ENCODE data around the gene WBP2. TPM values are rescaled to one million over a fixed set of nuclear protein-coding genes. Genes with fewer than 3 reads are reported as not detected.

WBP2 gene
- total RNA-seq, 2 experiments from 2014 or later = 29.9 to 117 TPM

- peak overlapping the region; percentile 82 for H3K27ac ChIP-seq (ENCODE audit: low read depth, low read length, poor library complexity, severe bottlenecking)
Measured at GRCh38 chr17:75875940-75876189, 20.7 kb upstream of the WBP2 start.

GRCh38 chr17:75875182-75875939 lies 20.2 kb upstream of the WBP2 start:
- Histone ChIP-seq H3K27ac (ENCODE audit: low read depth, low read length, poor library complexity, severe bottlenecking) (peak overlapping the region; percentile 82), H3K4me3 (ENCODE audit: low read depth, low read length, poor library complexity, severe bottlenecking) (peak overlapping the region; percentile 71), H3K4me1 (ENCODE audit: insufficient read depth, low read length, poor library complexity, severe bottlenecking) (peaks cover 41% of the 10 kb centered on the region), H3K9me3 (ENCODE audit: low read length) (no peaks in the 10 kb centered on the region), H3K4me2 (ENCODE audit: low read length) (peak overlapping the region; percentile 91), H3K79me2 (ENCODE audit: insufficient read depth, low read depth, low read length) (no peaks in the 10 kb centered on the region), H3K36me3 (ENCODE audit: insufficient read depth, low read length) (0 out of 2 replicates have a peak, but pooled peaks cover 7% of the 10 kb centered on the region), H2AFZ (ENCODE audit: low read length) (peak overlapping the region; percentile 70), H3K9me2 (ENCODE audit: insufficient read depth, low read length) (no peaks in the 10 kb centered on the region), H4K20me1 (ENCODE audit: insufficient read depth, low read length) (no peaks in the 10 kb centered on the region)
- no peak for TF ChIP-seq CTCF (conservative IDR thresholded peaks at IDR 0.05; ENCODE audit: low read length)
- no peak for TF ChIP-seq EZH2phosphoT487 (IDR thresholded peaks at IDR 0.05; ENCODE audit: borderline replicate concordance, low read depth, low read length)
- DNase-seq (ENCODE audit: low spot score) = no peak
- ChIA-PET CTCF (ENCODE audit: unreplicated experiment) (interaction anchor here (0.6 to 1.3 kb wide), 11 partner anchors 11 to 625 kb away, joined by 3 to 17 read pairs (median 4); no protein-coding TSS in a partner anchor), POLR2A (interaction anchor here (0.6 to 3.5 kb wide), 13 partner anchors 8 to 892 kb away, joined by 3 to 28 read pairs (median 5); partner anchors contain the start of gene WBP2)
- BruUV-seq (replicated peaks) = no TSS peak
- intact Hi-C loops (cut with micrococcal nuclease; ENCODE audit: unreplicated experiment) = no loop called here

More at GRCh38 chr17:75875940-75876189, 20.7 kb upstream of the WBP2 start:
- no peaks in the 10 kb centered on the region for H3K9me3 ChIP-seq (ENCODE audit: low read length)
- CTCF ChIA-PET (ENCODE audit: unreplicated experiment) = interaction anchor here (0.6 to 1.3 kb wide), 9 partner anchors 11 to 625 kb away, joined by 3 to 6 read pairs (median 4); no protein-coding TSS in a partner anchor
- peak overlapping the region; percentile 71 for H3K4me3 ChIP-seq (ENCODE audit: low read depth, low read length, poor library complexity, severe bottlenecking)
- H3K4me2 ChIP-seq (ENCODE audit: low read length) = peak overlapping the region; percentile 91
- POLR2A ChIA-PET = interaction anchor here (0.6 to 3.5 kb wide), 12 partner anchors 9 to 892 kb away, joined by 3 to 28 read pairs (median 5); partner anchors contain the start of gene WBP2
- no peaks in the 10 kb centered on the region for H3K9me2 ChIP-seq (ENCODE audit: insufficient read depth, low read length)
- no peak for DNase-seq (ENCODE audit: low spot score)
- TF ChIP-seq CTCF (conservative IDR thresholded peaks at IDR 0.05; ENCODE audit: low read length) (no peak), EZH2phosphoT487 (IDR thresholded peaks at IDR 0.05; ENCODE audit: borderline replicate concordance, low read depth, low read length) (no peak)
- peak overlapping the region; percentile 70 for H2AFZ ChIP-seq (ENCODE audit: low read length)
- H4K20me1 ChIP-seq (ENCODE audit: insufficient read depth, low read length) = no peaks in the 10 kb centered on the region
- H3K79me2 ChIP-seq (ENCODE audit: insufficient read depth, low read depth, low read length) = no peaks in the 10 kb centered on the region
- H3K4me1 ChIP-seq (ENCODE audit: insufficient read depth, low read length, poor library complexity, severe bottlenecking) = peaks cover 41% of the 10 kb centered on the region
- no TSS peak for BruUV-seq (replicated peaks)
- 0 out of 2 replicates have a peak, but pooled peaks cover 7% of the 10 kb centered on the region for H3K36me3 ChIP-seq (ENCODE audit: insufficient read depth, low read length)
- intact Hi-C loops (cut with micrococcal nuclease; ENCODE audit: unreplicated experiment) = loop anchor here (1.0 kb wide), 3 partner anchors 20 to 103 kb away; partner anchors contain the start of genes ACOX1, TEN1, TRIM65 and WBP2

Measured in OCI-LY7 (cell line).